Measurements from ENCODE around the gene TBC1D19.

DNA sequence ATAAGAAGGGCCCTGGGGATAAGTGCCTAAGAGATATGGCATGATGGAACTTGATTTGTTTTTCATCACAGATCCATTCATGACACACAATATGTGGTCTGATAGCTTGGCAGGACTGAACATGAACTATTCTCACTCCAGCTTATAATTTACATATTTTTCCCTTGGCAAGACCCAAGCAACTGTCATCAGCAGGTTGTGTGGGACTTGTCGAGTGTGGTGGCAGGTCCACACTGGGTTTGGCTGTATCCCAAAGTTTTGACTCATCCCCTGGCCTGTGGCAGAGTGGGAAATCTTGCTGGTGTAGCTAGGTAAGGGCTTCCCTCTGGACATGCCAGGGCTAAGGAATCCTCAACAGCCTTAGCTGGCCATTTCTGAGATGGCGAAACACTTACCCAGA, 195.8 kb downstream of the TBC1D19 start:
- TF ChIP-seq, protein P1, sequence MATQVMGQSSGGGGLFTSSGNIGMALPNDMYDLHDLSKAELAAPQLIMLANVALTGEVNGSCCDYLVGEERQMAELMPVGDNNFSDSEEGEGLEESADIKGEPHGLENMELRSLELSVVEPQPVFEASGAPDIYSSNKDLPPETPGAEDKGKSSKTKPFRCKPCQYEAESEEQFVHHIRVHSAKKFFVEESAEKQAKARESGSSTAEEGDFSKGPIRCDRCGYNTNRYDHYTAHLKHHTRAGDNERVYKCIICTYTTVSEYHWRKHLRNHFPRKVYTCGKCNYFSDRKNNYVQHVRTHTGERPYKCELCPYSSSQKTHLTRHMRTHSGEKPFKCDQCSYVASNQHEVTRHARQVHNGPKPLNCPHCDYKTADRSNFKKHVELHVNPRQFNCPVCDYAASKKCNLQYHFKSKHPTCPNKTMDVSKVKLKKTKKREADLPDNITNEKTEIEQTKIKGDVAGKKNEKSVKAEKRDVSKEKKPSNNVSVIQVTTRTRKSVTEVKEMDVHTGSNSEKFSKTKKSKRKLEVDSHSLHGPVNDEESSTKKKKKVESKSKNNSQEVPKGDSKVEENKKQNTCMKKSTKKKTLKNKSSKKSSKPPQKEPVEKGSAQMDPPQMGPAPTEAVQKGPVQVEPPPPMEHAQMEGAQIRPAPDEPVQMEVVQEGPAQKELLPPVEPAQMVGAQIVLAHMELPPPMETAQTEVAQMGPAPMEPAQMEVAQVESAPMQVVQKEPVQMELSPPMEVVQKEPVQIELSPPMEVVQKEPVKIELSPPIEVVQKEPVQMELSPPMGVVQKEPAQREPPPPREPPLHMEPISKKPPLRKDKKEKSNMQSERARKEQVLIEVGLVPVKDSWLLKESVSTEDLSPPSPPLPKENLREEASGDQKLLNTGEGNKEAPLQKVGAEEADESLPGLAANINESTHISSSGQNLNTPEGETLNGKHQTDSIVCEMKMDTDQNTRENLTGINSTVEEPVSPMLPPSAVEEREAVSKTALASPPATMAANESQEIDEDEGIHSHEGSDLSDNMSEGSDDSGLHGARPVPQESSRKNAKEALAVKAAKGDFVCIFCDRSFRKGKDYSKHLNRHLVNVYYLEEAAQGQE (IDR thresholded peaks at IDR 0.05; ENCODE audit: insufficient replicate concordance, low read depth) = no peak
- TF ChIP-seq, protein P2, sequence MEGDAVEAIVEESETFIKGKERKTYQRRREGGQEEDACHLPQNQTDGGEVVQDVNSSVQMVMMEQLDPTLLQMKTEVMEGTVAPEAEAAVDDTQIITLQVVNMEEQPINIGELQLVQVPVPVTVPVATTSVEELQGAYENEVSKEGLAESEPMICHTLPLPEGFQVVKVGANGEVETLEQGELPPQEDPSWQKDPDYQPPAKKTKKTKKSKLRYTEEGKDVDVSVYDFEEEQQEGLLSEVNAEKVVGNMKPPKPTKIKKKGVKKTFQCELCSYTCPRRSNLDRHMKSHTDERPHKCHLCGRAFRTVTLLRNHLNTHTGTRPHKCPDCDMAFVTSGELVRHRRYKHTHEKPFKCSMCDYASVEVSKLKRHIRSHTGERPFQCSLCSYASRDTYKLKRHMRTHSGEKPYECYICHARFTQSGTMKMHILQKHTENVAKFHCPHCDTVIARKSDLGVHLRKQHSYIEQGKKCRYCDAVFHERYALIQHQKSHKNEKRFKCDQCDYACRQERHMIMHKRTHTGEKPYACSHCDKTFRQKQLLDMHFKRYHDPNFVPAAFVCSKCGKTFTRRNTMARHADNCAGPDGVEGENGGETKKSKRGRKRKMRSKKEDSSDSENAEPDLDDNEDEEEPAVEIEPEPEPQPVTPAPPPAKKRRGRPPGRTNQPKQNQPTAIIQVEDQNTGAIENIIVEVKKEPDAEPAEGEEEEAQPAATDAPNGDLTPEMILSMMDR (IDR thresholded peaks at IDR 0.05; ENCODE audit: insufficient read depth, low read length) = no peak
- TF ChIP-seq SPI1 (IDR thresholded peaks at IDR 0.05; ENCODE audit: borderline replicate concordance, low read depth) = no peak
